Measurements from ENCODE around the gene ST8SIA6.

ST8SIA6 gene

DNA sequence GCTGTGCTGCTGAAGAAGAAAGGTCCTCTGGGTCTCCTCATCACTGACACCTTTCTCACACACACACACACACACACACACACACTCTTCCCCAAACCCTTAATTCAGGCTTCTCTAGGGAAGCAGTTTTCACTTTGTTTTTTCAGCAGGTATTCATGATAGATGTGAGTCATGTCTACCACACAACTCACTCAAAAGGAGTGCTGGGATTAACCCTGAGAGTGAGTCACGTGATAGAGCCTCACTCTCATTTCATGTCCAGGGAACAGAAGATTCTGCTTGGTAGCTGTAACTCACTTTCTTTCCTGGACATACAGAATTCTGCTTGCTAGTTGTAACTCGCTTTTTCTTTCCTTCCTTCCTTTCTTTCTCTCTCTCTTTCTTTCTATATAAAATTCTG lies 181.0 kb downstream of the ST8SIA6 start:
- no peaks in the 10 kb centered on the region for H3K36me3 ChIP-seq (ENCODE audit: insufficient read depth, low read length)
- H3K27ac ChIP-seq (ENCODE audit: low read depth, low read length) = no peak overlapping the region
- H3K9ac ChIP-seq (ENCODE audit: low read length) = no peak overlapping the region
- no peaks in the 10 kb centered on the region for H3K4me1 ChIP-seq (ENCODE audit: insufficient read depth, low read length)
- no peaks in the 10 kb centered on the region for H3K27me3 ChIP-seq (ENCODE audit: control insufficient read depth in 1 of 2, insufficient read depth in 2 of 2, low read length in 2 of 2)
- H3K9me3 ChIP-seq (ENCODE audit: low read length) = no peaks in the 10 kb centered on the region
- no peak overlapping the region for H3K4me3 ChIP-seq (ENCODE audit: low read depth in 1 of 2, low read length in 2 of 2)

DNA sequence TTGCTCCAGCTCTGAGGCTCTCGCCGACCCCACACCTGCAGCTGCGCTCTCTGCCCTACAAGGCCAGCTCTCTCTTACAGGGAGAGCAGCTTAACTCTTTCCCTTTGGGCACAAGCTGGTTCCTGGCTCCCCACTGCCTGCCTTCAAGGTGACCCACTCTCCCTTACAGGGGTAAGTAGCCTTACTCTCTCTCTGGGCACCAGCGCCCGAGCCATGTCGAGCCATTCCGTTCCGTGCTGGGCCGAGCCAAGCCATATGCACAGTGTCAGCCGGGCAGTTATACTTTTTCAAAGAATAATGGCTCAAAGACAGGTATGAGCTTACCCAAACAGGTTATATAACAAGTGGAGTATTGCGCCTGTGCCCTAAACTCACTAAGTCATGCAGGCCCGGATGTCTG lies 181.7 kb downstream of the ST8SIA6 start:
- no peak overlapping the region for H3K27ac ChIP-seq (ENCODE audit: low read depth, low read length)

More for the DNA sequence above, 181.7 kb downstream of the ST8SIA6 start:
- Histone ChIP-seq H3K9me3 (ENCODE audit: low read length) (no peaks in the 10 kb centered on the region), H3K36me3 (ENCODE audit: insufficient read depth, low read length) (no peaks in the 10 kb centered on the region), H3K4me3 (ENCODE audit: low read depth in 1 of 2, low read length in 2 of 2) (no peak overlapping the region), H3K4me1 (ENCODE audit: insufficient read depth, low read length) (no peaks in the 10 kb centered on the region), H3K27me3 (ENCODE audit: control insufficient read depth in 1 of 2, insufficient read depth in 2 of 2, low read length in 2 of 2) (no peaks in the 10 kb centered on the region), H3K9ac (ENCODE audit: low read length) (no peak overlapping the region)

Data from muscle layer of colon (tissue), 2 donors.